D721Med (cell line): ENCODE measurements around the gene PHF21B.

Source experiments
- DNase-seq: peaks from one replicate; pipeline ENCODE4 v3.0.0; 2011; ENCODE audit warnings: low spot score; ENCODE audit not compliant: insufficient read length
- FAIRE-seq: peaks from 2 replicates; lab custom pipeline; 2011; peaks lifted over from hg19 to GRCh38; lab: Jason Lieb, UNC
- CTCF ChIP-seq: IDR thresholded peaks from 2 replicates; pipeline ENCODE4 v1.5.1; 2012; ENCODE audit warnings: mild to moderate bottlenecking, control low read depth; ENCODE audit not compliant: insufficient read depth; ENCODE audit errors: missing control alignments

The PHF21B gene

GRCh38 chr22:44999231-44999630 lies 10.6 kb downstream of the PHF21B start:
- TF ChIP-seq CTCF: no peak
- no peak for DNase-seq
- no peak for FAIRE-seq

- no peak for TF ChIP-seq CTCF
- no peak for DNase-seq
- no peak for FAIRE-seq
Measured at GRCh38 chr22:44998296-44998695, 11.5 kb downstream of the PHF21B start.

GRCh38 chr22:44997060-44997459 lies 12.7 kb downstream of the PHF21B start:
- TF ChIP-seq CTCF: no peak
- FAIRE-seq: no peak
- DNase-seq: no peak

- FAIRE-seq (no peak), DNase-seq (no peak)
- no peak for TF ChIP-seq CTCF
Measured at GRCh38 chr22:44996648-44997047, 13.2 kb downstream of the PHF21B start.

- no peak for TF ChIP-seq CTCF
- DNase-seq (no peak), FAIRE-seq (no peak)
Measured at GRCh38 chr22:44996120-44996519, 13.7 kb downstream of the PHF21B start.

GRCh38 chr22:44995715-44996114 lies 14.1 kb downstream of the PHF21B start:
- FAIRE-seq: no peak
- no peak for DNase-seq
- TF ChIP-seq CTCF: no peak

GRCh38 chr22:44995105-44995514 lies 14.7 kb downstream of the PHF21B start:
- no peak for DNase-seq
- TF ChIP-seq CTCF: no peak
- FAIRE-seq: no peak
